Sigmoid colon (tissue), 7 donors: ENCODE measurements around the gene WWTR1. TPM values are rescaled to one million over a fixed set of nuclear protein-coding genes. Genes with fewer than 3 reads are reported as not detected.
A peak's percentile ranks its signal among the peaks of the same experiment; 100 is the strongest.

Source experiments
- DNase-seq: peaks from one replicate; pipeline ENCODE4 v3.0.0-alpha.2; 2019
- H3K27ac ChIP-seq, 4 donors: fragments of 200-600 bp; sonication (generic); one replicate each; pipeline ENCODE4 v1.5.1; 2016 to 2019; ENCODE audit warnings: mild to moderate bottlenecking in 1 of 4
- H3K27me3 ChIP-seq, 3 donors: fragments of 200-600 bp; sonication (generic); one replicate each; pipeline ENCODE4 v1.5.1; 2019; ENCODE audit warnings: mild to moderate bottlenecking in 1 of 3
- H3K36me3 ChIP-seq, 4 donors: fragments of 200-600 bp; sonication (generic); one replicate each; pipeline ENCODE4 v1.5.1; 2016 to 2019
- H3K4me1 ChIP-seq, 4 donors: fragments of 200-600 bp; sonication (generic); one replicate each; pipeline ENCODE4 v1.5.1; 2017 to 2019
- H3K4me3 ChIP-seq, 4 donors: fragments of 200-600 bp; sonication (generic); one replicate each; pipeline ENCODE4 v1.5.1; 2017 to 2019; ENCODE audit warnings: mild to moderate bottlenecking in 2 of 4, moderate library complexity in 1 of 4
- H3K9me3 ChIP-seq, 4 donors: fragments of 200-600 bp in 3 of 4; sonication (generic) in 3 of 4; one replicate each; pipeline versions ENCODE4 v1.5.1 to v1.6.1; 2013 to 2019
- EP300 ChIP-seq, 4 donors: sonication (generic); formaldehyde crosslinking; IDR thresholded peaks; one replicate each; pipeline ENCODE4 v1.6.1; 2017; ENCODE audit warnings: antibody characterized with exemption in 4 of 4
- POLR2A ChIP-seq, 2 donors: fragments of 450-650 bp; IDR thresholded peaks; one replicate each; pipeline ENCODE4 v1.6.1; 2016; ENCODE audit warnings: antibody characterized with exemption in 2 of 2, mild to moderate bottlenecking in 2 of 2, moderate library complexity in 2 of 2
- POLR2AphosphoS5 ChIP-seq, 4 donors: sonication (generic); formaldehyde crosslinking; IDR thresholded peaks; one replicate each; pipeline ENCODE4 v1.6.1; 2017; ENCODE audit warnings: antibody characterized with exemption in 4 of 4
- WGBS, 2 donors: extraction: QIAGEN DNeasy Blood & Tissue Kit; methylation state at CpG; one replicate each; pipeline ENCODE4 v1.1.7; 2013; 5-methylcytosine and 5-hydroxymethylcytosine counted together
- intact Hi-C: fragments of 100-400 bp; cut with DNase I; formaldehyde crosslinking; loops from one replicate; pipeline ENCODE4 v1.15.1; 2023
- polyA plus RNA-seq, 3 donors: library from polyadenylated mRNA; stranded (reverse); fragments of 200-250 nt; gene quantifications; one replicate each; pipeline ENCODE4 v1.2.3, GENCODE V29; 2013
- total RNA-seq, 4 donors: library from RNA; depleted of rRNA; stranded (reverse); fragments of >200 nt; gene quantifications; one replicate each; pipeline ENCODE4 v1.1.0, GENCODE V29; 2016
- TF ChIP-seq, protein P1 (sequence below), 4 experiments: fragments of 450-650 bp in 3 of 4; fragments of 200-600 bp in 1 of 4; IDR thresholded peaks; one replicate each; pipeline ENCODE4 v1.5.1; 2016 to 2019; ENCODE audit warnings: antibody characterized with exemption in 4 of 4, mild to moderate bottlenecking in 3 of 4, moderate library complexity in 2 of 4
- donor health status: healthy with polysubstance abuse.
- donor health status: Bipolar disorder and iron deficiency.
- donor health status: healthy.

The WWTR1 gene
- total and polyA plus RNA-seq, 7 donors = 7.9 to 340 (median 243) TPM

DNA sequence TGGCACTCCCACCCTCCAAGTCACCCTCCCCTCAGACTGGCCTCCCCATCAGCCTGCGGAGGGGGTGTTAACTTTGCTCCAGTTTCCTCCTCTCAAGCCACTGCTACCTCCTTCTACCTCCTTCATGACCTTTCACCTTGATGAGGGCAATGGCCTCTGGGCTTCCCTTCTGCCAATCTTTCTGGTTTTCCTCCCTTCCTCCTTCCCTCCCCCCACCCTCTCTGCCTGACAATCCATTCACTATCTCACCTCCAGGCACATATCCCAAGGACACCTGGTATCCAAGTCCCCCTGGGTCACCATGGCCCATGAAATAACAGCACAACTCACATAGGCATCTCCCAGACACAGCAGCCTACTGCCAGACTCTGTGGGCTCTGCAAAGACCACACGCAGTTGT is 80.0 kb downstream of the WWTR1 start:
- Histone ChIP-seq H3K4me1 (peaks cover 0 to 99% (median 87%) of the 10 kb centered on the region in 4 donors), H3K4me3 (no peak overlapping the region), H3K27ac (peak overlapping the region in 2 of 4 donors; percentile 81 to 84), H3K36me3 (peaks cover 0 to under 1% (median 0%) of the 10 kb centered on the region in 4 donors), H3K9me3 (no peaks in the 10 kb centered on the region), H3K27me3 (no peaks in the 10 kb centered on the region)
- intact Hi-C loops = loop anchor here (5.0 kb wide), 1 partner anchor 80 kb away; the partner anchor contains the start of gene WWTR1
- WGBS, 2 donors = 92 to 95% methylated on average over 2 of the region's 2 CpGs
- TF ChIP-seq POLR2AphosphoS5 (IDR thresholded peaks at IDR 0.05) (no peak), EP300 (IDR thresholded peaks at IDR 0.05) (no peak), POLR2A (IDR thresholded peaks at IDR 0.05) (no peak)
- TF ChIP-seq, protein P1, sequence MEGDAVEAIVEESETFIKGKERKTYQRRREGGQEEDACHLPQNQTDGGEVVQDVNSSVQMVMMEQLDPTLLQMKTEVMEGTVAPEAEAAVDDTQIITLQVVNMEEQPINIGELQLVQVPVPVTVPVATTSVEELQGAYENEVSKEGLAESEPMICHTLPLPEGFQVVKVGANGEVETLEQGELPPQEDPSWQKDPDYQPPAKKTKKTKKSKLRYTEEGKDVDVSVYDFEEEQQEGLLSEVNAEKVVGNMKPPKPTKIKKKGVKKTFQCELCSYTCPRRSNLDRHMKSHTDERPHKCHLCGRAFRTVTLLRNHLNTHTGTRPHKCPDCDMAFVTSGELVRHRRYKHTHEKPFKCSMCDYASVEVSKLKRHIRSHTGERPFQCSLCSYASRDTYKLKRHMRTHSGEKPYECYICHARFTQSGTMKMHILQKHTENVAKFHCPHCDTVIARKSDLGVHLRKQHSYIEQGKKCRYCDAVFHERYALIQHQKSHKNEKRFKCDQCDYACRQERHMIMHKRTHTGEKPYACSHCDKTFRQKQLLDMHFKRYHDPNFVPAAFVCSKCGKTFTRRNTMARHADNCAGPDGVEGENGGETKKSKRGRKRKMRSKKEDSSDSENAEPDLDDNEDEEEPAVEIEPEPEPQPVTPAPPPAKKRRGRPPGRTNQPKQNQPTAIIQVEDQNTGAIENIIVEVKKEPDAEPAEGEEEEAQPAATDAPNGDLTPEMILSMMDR (IDR thresholded peaks at IDR 0.05) = no peak
- DNase-seq = no peak

DNA sequence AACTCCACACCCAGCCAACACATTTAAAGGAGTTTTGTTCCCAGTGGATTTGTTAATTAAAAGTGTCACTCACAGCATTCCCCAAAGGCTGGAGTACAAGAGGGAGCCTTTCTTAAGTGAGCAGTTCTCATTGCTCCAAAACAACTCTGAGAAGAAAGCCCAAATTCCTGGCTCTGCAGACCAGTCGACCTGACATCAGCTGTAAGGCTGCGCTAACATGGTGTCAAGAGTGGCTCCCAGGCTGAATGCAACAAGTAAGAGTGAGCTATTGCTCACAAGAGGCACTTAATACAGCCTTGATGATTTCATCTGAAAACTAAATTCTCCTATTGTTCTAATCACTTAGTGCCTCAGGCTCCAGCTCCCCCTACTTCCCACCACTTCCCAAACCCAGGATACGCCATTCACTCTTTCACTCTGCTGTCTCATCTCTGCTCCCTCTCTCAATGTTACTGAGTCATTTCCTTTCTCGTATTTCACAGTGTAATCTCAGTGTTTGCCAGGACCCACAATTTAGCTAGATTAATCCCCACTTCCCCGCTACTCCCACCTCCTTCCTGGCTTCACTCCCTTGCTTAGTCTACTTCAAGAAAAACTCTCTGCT is 81.8 kb downstream of the WWTR1 start:
- intact Hi-C loops = loop anchor here (5.0 kb wide), 1 partner anchor 81 kb away; the partner anchor contains the start of gene WWTR1
- no peak for TF ChIP-seq EP300 (IDR thresholded peaks at IDR 0.05)
- TF ChIP-seq POLR2A (IDR thresholded peaks at IDR 0.05) = no peak
- TF ChIP-seq, protein P1 (IDR thresholded peaks at IDR 0.05) = no peak
- TF ChIP-seq POLR2AphosphoS5 (IDR thresholded peaks at IDR 0.05) = peak in 3 of 4 donors; percentile 42 to 72 (median 51)
- WGBS, 2 donors = 45 to 67% methylated on average over 5 of the region's 5 CpGs
- no peak for DNase-seq
- Histone ChIP-seq H3K4me1 (peaks cover 0 to 98% (median 84%) of the 10 kb centered on the region in 4 donors), H3K36me3 (peaks cover 4 to 18% (median 5%) of the 10 kb centered on the region in 4 donors), H3K9me3 (no peaks in the 10 kb centered on the region), H3K4me3 (peak overlapping the region in 1 of 4 donors; percentile 2), H3K27me3 (no peaks in the 10 kb centered on the region), H3K27ac (peak overlapping the region; percentile 64 to 84 (median 82))

DNA sequence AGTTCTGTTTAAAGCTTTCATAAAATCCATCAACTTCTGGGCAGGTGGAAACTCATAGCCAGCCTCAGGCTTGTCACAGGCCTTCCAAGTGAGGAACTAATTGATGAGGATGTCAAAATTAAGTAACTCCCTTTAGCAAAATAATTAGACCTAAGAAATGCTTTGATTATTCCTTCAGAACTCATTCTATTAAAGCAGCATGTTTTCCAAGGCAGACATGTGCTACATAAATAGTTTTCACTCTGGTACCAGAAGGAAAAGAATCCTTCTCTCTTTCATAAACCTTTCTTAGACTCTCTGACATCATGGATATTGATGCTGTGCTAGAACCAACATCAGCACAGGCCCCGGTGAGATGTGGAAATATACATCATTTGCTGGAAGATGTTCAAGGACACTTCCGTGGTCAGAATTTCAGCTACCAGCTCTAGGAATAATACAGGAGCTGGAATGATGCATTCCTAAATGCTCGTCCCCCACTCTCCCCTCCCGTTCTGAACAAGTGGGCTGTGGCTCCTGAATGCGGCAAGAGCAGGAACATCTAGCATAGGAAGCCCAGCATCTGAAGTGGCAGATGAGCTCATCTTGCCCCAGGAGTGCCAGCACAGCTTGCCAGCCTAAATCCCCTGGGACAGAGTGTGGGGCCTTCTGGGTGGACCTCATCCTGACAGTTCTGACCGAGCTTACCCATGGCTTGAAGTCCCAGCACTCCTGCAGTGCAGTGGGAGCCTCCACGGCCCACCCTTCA is 82.4 kb downstream of the WWTR1 start:
- TF ChIP-seq POLR2AphosphoS5 (IDR thresholded peaks at IDR 0.05) = peak in 1 of 4 donors; percentile 31
- no peak for TF ChIP-seq POLR2A (IDR thresholded peaks at IDR 0.05)
- Histone ChIP-seq H3K27ac (peak overlapping the region; percentile 64 to 84 (median 82)), H3K27me3 (no peaks in the 10 kb centered on the region), H3K4me3 (peak overlapping the region in 1 of 4 donors; percentile 2), H3K36me3 (peaks cover 4 to 23% (median 5%) of the 10 kb centered on the region in 4 donors), H3K4me1 (peaks cover 0 to 92% (median 77%) of the 10 kb centered on the region in 4 donors), H3K9me3 (no peaks in the 10 kb centered on the region)
- 71 to 77% methylated on average over 7 of the region's 7 CpGs for WGBS, 2 donors
- peak; percentile 74 for DNase-seq
- intact Hi-C loops = loop anchor here (5.0 kb wide), 1 partner anchor 82 kb away; the partner anchor contains the start of gene WWTR1

DNA sequence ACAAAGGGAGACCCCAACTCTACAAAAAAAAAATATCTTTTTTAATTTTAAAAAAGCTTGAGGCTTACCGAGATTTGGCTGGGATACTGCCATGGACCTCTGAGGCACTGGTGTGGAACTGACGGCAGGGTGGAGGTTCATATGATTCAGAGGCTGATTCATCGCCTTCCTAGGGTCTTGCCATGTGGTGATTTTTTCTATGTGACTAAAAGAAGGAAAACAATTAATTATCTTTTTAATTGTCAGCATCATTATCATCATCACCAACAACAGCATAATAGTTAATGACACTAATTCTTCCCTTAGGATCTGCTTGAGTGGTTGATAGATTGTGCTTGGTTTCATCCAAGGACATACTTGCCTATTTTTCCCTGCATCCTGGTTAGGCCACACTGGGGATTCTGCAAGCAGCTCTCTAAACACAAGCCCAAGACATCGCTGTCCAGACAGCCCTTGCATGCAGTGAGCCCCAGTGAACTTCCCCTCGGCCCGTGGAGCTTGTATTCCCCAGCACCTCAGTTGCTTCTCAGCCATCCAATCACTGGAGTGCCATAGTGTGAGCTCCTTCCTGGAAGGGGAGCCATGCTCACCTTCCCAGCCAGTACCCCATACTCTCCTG is 84.9 kb downstream of the WWTR1 start:
- Histone ChIP-seq H3K27me3 (no peaks in the 10 kb centered on the region), H3K4me1 (peaks cover 0 to 74% (median 58%) of the 10 kb centered on the region in 4 donors), H3K9me3 (no peaks in the 10 kb centered on the region), H3K36me3 (peaks cover 4 to 31% (median 5%) of the 10 kb centered on the region in 4 donors), H3K27ac (peak overlapping the region in 3 of 4 donors; percentile 54 to 84 (median 81)), H3K4me3 (no peak overlapping the region)
- no peak for TF ChIP-seq POLR2A (IDR thresholded peaks at IDR 0.05)
- TF ChIP-seq, protein P1 (IDR thresholded peaks at IDR 0.05) = no peak
- TF ChIP-seq POLR2AphosphoS5 (IDR thresholded peaks at IDR 0.05) = peak in 1 of 4 donors; percentile 4
- intact Hi-C loops = no loop called here
- 88% methylated on average over 6 of the region's 6 CpGs for WGBS, 2 donors
- no peak for DNase-seq
